HG03432 (cell line): ENCODE measurements around the gene ENO2.
"Not testable (repeated sequence)": the region's sequence is repeated elsewhere in the genome, so short reads cannot be mapped to it uniquely, and the experiment has no call there.

Source experiments
- ATAC-seq: cut with Tn5 transposase; IDR thresholded peaks from one replicate; pipeline ENCODE4 v1.9.1; 2021; ENCODE audit warnings: mild to moderate bottlenecking, moderate library complexity; ENCODE audit not compliant: unreplicated experiment

Gene ENO2

DNA sequence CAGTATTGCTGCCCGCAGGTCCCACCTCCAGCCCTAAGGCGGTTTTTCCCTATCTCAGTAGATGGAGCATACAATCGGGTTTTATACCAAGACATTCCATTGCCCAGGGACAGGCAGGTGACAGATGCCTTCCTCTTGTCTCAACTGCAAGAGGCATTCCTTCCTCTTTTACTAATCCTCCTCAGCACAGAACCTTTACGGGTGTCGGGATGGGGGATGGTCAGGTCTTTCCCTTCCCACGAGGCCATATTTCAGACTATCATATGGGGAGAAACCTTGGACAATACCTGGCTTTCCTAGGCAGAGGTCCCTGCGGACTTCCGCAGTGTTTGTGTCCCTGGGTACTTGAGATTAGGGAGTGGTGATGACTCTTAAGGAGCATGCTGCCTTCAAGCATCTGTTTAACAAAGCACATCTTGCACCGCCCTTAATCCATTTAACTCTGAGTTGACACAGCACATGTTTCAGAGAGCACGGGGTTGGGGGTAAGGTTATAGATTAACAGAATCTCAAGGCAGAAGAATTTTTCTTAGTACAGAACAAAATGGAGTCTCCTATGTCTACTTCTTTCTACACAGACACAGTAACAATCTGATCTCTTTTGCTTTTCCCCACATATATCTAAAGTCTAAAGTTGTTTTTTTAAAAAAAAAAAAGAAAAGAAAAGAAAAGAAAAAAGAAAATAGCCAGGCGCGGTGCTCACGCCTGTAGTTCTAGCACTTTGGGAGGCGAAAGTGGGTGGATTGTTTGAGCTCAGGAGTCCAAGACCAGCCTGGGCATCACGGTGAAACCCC lies 28.0 kb upstream of the ENO2 start:
- not testable (repeated sequence) for ATAC-seq

- no peak for ATAC-seq
Measured at GRCh38 chr12:6887460-6887859, 26.9 kb upstream of the ENO2 start.

DNA sequence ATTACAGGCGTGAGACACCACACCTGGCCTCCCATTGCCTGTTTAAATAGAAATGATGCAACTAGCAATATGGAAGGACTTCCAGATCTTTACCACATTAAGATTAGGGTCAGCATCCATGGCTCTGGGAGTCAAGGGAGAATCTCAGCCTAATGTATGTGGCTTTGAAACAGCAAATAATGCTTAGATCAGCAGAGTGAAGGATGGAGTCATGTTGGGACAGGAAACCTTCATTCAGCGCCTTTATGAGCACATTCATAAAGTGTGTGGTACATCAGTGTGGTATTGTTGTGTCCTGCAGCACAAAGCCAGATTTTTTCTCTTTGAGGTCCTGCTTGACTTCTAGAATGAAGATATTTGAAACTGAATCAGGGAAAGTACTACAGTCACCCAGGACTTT lies 26.0 kb upstream of the ENO2 start:
- ATAC-seq = no peak

DNA sequence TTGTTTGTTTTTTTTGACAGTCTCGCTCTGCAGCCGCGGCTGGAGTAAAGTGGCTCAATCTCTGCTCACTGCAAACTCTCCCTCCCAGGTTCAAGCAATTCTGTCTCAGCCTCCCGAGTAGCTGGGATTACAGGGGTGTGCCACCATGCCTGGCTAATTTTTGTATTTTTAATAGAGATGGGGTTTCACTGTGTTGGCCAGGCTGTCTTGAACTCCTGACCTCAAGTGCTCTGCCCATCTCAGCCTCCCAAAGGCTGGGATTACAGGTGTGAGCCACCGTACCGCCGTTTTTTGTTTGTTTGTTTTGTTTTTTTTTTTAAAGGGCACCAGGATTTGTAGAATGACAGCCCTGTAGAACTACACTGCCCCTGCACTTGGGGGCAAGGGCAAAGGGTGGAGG lies 25.6 kb upstream of the ENO2 start:
- ATAC-seq = not testable (repeated sequence)

- not testable (repeated sequence) for ATAC-seq
Measured at GRCh38 chr12:6889775-6890573, 24.4 kb upstream of the ENO2 start.

DNA sequence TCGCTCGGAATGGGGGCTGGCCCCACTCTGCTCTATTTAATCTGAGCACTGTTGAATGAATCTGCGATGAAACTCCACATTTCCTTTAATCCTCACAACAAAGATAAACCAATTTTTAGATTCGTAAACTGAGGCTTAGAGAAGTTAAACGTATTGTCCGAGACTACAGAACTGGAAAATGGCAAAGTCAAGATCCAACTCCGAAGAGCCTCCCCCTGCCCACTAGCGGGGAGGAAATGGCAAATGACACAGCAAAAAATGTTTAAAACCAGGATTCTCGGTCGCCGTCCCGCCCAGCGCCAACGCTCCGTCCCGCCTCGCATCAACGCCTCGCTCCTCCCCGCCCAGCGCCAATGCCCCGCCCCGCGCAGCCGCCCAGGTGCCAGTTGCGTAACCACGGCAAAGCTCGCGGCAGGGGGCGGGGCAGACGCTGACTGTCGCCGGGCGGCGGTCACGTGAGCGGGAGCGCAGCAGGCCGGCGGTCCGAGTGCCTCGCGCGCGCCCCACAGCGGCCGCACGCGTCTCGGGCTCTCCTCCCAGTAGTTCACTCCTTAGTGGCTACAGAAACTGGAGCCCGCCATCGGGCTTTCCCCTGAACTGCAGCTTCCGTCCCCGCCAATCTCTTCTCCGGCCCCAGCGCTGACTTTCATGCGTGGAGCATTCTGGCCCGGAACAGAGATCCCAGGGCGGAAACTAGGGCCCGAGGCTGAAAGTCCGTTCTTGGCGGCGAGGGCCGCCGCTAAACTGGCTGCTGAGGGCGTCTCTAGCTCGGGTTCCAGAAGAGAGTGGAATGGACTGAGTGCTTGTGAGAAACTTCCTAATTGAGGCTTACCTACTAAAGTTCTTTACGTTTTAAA lies 23.4 kb upstream of the ENO2 start:
- ATAC-seq = peak; percentile 93

DNA sequence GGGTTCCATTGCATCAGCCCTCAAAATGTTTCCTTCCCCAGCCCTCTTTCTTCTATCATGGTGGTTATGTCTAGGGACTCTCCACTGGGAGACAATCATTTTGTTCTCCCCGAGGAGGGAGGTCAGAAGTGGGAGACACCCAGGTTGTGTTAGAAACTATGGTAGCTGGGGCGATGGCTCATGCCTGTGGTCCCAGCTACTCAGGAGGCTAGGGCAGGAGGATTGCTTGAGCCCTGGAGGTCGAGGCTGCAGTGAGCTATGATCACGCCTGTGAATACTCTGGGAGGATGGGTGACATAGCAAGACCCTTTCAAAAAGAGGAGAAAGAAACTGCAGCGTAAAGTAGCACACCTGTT lies 22.8 kb upstream of the ENO2 start:
- no peak for ATAC-seq

DNA sequence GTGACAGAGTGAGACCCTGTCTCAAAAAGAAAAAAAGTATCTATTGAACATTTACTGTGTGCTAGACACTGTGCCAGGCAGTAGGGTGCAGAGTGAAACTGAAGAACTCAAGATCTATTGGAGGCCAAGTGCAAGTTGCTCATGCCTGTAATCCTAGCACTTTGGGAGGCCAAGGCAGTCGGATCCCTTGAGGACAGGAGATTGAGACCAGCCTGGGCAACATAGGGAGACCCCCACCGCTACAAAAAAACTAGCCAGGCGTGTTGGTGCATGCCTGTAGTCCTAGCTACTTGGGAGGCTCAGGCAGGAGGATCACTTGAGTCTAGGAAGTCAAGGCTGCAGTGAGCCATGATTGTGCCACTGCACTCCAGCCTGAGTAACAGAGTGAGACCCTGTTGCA lies 21.7 kb upstream of the ENO2 start:
- not testable (repeated sequence) for ATAC-seq

GRCh38 chr12:6894321-6894720 lies 20.1 kb upstream of the ENO2 start:
- no peak for ATAC-seq

- no peak for ATAC-seq
Measured at GRCh38 chr12:6896846-6897435, 17.4 kb upstream of the ENO2 start.

- ATAC-seq = no peak
Measured at GRCh38 chr12:6899427-6899826, 15.0 kb upstream of the ENO2 start.

- no peak for ATAC-seq
Measured at GRCh38 chr12:6899837-6900519, 14.4 kb upstream of the ENO2 start.

GRCh38 chr12:6902448-6902847 lies 11.9 kb upstream of the ENO2 start:
- no peak for ATAC-seq

- no peak for ATAC-seq
Measured at GRCh38 chr12:6903722-6904121, 10.7 kb upstream of the ENO2 start.

GRCh38 chr12:6904280-6905276 lies 9.8 kb upstream of the ENO2 start, which contains the start of gene LRRC23:
Gene LRRC23 (plus strand): TSS chr12:6904822. CDS start chr12:6905634, 812 bp downstream.
- ATAC-seq = peak; percentile 93

- ATAC-seq = no peak
Measured at GRCh38 chr12:6905414-6906040, 8.9 kb upstream of the ENO2 start.

DNA sequence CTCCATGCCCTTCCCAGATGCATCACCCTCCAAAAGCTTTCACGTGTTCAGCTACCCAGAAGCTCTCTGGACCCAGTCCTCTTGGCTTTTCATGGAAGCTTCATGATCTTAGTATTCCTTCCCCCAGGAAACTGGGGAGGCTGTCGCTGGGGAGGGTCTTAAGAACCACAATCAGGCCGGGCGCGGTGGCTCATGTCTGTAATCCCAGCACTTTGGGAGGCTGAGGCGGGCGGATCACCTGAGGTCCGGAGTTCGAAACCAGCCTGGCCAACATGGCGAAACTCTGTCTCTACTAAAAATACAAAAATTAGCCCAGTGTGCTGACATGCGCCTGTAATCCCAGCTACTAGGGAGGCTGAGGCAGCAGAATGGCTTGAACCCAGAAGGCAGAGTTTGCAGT lies 6.2 kb upstream of the ENO2 start:
- not testable (repeated sequence) for ATAC-seq

DNA sequence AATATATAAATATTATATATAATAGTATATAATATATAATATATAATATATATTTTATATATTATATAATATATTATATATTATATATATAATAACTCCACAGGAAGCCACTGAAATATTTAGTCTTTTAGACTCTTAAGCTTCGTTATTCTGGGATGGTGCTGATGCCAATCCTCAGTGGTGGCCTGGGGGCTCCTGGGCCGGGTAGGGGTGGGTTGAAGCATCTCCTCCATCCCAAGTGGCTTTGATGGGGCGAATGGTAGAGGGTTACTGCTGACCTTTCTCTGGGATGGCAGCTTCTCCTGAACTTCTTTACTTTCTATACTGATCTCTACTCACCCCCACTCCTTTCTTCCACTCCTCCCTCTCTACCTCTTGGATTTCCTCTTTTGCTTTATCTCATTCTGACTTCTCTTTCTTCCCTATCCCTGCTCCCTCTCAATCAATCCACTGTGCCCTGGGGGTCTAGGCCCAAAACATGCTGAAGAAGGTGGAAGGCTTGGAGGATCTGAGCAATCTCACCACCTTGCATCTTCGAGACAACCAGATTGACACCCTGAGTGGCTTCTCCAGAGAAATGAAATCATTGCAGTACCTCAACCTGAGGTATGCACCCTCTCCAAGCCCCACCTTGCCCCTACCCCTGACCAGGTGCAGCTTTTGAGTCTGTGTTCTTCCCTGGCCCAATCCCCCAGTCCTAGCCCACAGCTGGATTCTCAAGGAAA lies 4.8 kb upstream of the ENO2 start:
- ATAC-seq = no peak
